ENCODE results near the gene CERS3. TPM values are rescaled to one million over a fixed set of nuclear protein-coding genes. Genes with fewer than 3 reads are reported as not detected.

The CERS3 gene
- total and polyA plus RNA-seq, 2 of the 4 experiments (the other 2 are of a cell fraction): not detected

DNA sequence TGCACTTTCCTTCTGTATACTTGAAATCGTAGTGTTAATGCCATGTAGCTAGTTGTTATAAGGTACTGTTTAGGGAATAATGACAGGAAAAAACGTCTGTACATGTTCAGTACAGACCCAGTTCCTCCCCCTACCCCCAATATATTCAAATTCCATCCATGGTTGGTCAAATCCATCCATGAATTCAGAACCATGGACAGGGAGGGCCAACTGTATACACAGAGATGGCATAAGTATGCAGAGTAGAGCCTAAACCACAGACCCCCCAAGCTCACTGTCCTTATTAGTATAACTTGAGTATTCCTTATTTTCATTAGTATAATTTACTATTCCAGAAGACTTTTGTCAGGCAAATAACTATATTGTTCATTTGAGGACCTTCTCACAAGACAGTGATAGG lies 135.7 kb downstream of the CERS3 start:
- H2BK15ac ChIP-seq (ENCODE audit: low read depth, low read length): no peak overlapping the region
- H3K9me1 ChIP-seq (ENCODE audit: insufficient read depth, low read length): no peaks in the 10 kb centered on the region

More for the DNA sequence above, 135.7 kb downstream of the CERS3 start:
- CTCF ChIA-PET: no interaction called here
- Histone ChIP-seq H3K23ac (ENCODE audit: low read depth, low read length) (no peak overlapping the region), H2AK5ac (ENCODE audit: low read depth, low read length) (no peak overlapping the region), H2AK9ac (replicated peaks; ENCODE audit: low read depth, low read length, poor library complexity) (no peak overlapping the region), H3K9ac (ENCODE audit: low read depth, low read length) (no peak overlapping the region), H3K79me1 (ENCODE audit: low read depth in 1 of 2, low read length in 2 of 2) (no peaks in the 10 kb centered on the region), H2AFZ (replicated peaks; ENCODE audit: low read length, poor library complexity) (no peak overlapping the region), H3K27ac (ENCODE audit: insufficient read depth, low read length) (no peak overlapping the region), H4K5ac (ENCODE audit: low read depth, low read length) (no peak overlapping the region), H4K91ac (ENCODE audit: insufficient read depth, low read depth, low read length) (no peak overlapping the region), H3K4me2 (ENCODE audit: low read depth, low read length) (no peak overlapping the region), H3K4me1 (ENCODE audit: control insufficient read depth, insufficient read depth, low read length) (no peaks in the 10 kb centered on the region), H3K4me3 (ENCODE audit: insufficient read depth, low read depth, low read length) (no peak overlapping the region), H2BK20ac (ENCODE audit: low read depth, low read length) (no peak overlapping the region), H3K56ac (ENCODE audit: extremely low read depth, insufficient read depth, low read length) (no peak overlapping the region), H2BK120ac (ENCODE audit: low read depth, low read length) (no peak overlapping the region), H3K14ac (replicated peaks; ENCODE audit: low read depth, low read length) (no peak overlapping the region), H3K9me3 (ENCODE audit: control insufficient read depth, insufficient read depth, low read length) (peaks cover 9% of the 10 kb centered on the region), H2BK5ac (ENCODE audit: low read depth, low read length, poor library complexity, severe bottlenecking) (no peak overlapping the region), H3K36me3 (ENCODE audit: control insufficient read depth, insufficient read depth, low read length) (no peaks in the 10 kb centered on the region), H4K20me1 (ENCODE audit: insufficient read depth, low read length) (no peaks in the 10 kb centered on the region), H4K8ac (ENCODE audit: low read depth in 2 of 2, low read length in 2 of 2) (no peak overlapping the region), H3K27me3 (ENCODE audit: control insufficient read depth, insufficient read depth, low read length) (no peaks in the 10 kb centered on the region), H3K18ac (ENCODE audit: low read depth, low read length) (no peak overlapping the region), H3K4ac (ENCODE audit: low read depth, low read length) (no peak overlapping the region)
- no peak for DNase-seq
- POLR2A ChIA-PET (ENCODE audit: unreplicated experiment): no interaction called here
- WGBS, 2 experiments (ENCODE audit: extremely low coverage in 2 of 2, insufficient read length in 1 of 2): no CpG with 5 or more reads among the region's 2 CpGs
- intact Hi-C loops (cut with micrococcal nuclease): loop anchor here (10.0 kb wide), 1 partner anchor 62 kb away; no protein-coding TSS in a partner anchor
- BruUV-seq (replicated peaks): no TSS peak
- dilution Hi-C loops (cut with HindIII; ENCODE audit: low sequenced_read_pairs, unreplicated experiment): no loop called here
- in situ Hi-C loops (cut with MboI; ENCODE audit: low sequenced_read_pairs): no loop called here
- no peak for ATAC-seq (ENCODE audit: low read depth)
- TF ChIP-seq, protein P1, sequence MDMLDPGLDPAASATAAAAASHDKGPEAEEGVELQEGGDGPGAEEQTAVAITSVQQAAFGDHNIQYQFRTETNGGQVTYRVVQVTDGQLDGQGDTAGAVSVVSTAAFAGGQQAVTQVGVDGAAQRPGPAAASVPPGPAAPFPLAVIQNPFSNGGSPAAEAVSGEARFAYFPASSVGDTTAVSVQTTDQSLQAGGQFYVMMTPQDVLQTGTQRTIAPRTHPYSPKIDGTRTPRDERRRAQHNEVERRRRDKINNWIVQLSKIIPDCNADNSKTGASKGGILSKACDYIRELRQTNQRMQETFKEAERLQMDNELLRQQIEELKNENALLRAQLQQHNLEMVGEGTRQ (IDR thresholded peaks at IDR 0.05; ENCODE audit: low read depth, low read length): no peak
- TF ChIP-seq SMC3 (IDR thresholded peaks at IDR 0.05; ENCODE audit: low read depth, low read length) (no peak), CEBPB (IDR thresholded peaks at IDR 0.05; ENCODE audit: low read depth, low read length) (no peak), RCOR1 (IDR thresholded peaks at IDR 0.05; ENCODE audit: insufficient replicate concordance, low read length) (no peak), FOS (IDR thresholded peaks at IDR 0.05; ENCODE audit: low read depth, low read length) (no peak), BHLHE40 (IDR thresholded peaks at IDR 0.05; ENCODE audit: low read depth, low read length) (no peak), MAZ (IDR thresholded peaks at IDR 0.05; ENCODE audit: borderline replicate concordance, low read depth, low read length) (no peak), CHD1 (IDR thresholded peaks at IDR 0.05; ENCODE audit: low read depth, low read length) (no peak)
- TF ChIP-seq, protein P2, sequence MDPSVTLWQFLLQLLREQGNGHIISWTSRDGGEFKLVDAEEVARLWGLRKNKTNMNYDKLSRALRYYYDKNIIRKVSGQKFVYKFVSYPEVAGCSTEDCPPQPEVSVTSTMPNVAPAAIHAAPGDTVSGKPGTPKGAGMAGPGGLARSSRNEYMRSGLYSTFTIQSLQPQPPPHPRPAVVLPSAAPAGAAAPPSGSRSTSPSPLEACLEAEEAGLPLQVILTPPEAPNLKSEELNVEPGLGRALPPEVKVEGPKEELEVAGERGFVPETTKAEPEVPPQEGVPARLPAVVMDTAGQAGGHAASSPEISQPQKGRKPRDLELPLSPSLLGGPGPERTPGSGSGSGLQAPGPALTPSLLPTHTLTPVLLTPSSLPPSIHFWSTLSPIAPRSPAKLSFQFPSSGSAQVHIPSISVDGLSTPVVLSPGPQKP (IDR thresholded peaks at IDR 0.05; ENCODE audit: borderline replicate concordance, low read depth, low read length): no peak
